Testis (tissue), 2 donors: ENCODE data around the gene MGA.

Experiments used
- POLR2A ChIP-seq: fragments of 450-650 bp; IDR thresholded peaks from one replicate; pipeline ENCODE4 v1.6.1; 2017; ENCODE audit warnings: antibody characterized with exemption, mild to moderate bottlenecking, moderate library complexity
- TF ChIP-seq, protein P1 (sequence below), 3 experiments: fragments of 450-650 bp in 2 of 3; fragments of 200-600 bp in 1 of 3; sonication (generic) in 1 of 3; IDR thresholded peaks; one replicate each; pipeline ENCODE4 v1.5.1; 2016 to 2019; ENCODE audit warnings: antibody characterized with exemption in 3 of 3, mild to moderate bottlenecking in 2 of 3, moderate library complexity in 1 of 3

DNA sequence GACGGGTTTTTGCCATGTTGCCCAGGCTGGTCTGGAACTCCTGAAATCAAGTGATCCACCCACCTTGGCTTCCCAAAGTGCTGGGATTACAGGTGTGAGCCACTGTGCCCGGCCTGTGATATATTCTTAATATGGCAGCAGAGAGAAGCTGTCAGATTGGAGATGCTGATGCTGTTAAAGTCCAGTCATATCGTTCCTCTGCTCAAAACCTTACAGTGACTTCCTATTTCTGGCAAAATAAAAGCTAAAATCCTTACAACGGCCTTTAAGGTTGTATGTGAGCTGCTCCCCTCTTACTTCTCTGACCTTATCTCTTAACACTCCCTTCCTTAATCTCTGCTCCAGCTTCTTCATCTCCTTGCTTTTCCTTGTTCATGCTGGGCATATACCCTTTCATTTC is 26.6 kb upstream of the MGA start:
- TF ChIP-seq, protein P1, sequence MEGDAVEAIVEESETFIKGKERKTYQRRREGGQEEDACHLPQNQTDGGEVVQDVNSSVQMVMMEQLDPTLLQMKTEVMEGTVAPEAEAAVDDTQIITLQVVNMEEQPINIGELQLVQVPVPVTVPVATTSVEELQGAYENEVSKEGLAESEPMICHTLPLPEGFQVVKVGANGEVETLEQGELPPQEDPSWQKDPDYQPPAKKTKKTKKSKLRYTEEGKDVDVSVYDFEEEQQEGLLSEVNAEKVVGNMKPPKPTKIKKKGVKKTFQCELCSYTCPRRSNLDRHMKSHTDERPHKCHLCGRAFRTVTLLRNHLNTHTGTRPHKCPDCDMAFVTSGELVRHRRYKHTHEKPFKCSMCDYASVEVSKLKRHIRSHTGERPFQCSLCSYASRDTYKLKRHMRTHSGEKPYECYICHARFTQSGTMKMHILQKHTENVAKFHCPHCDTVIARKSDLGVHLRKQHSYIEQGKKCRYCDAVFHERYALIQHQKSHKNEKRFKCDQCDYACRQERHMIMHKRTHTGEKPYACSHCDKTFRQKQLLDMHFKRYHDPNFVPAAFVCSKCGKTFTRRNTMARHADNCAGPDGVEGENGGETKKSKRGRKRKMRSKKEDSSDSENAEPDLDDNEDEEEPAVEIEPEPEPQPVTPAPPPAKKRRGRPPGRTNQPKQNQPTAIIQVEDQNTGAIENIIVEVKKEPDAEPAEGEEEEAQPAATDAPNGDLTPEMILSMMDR (IDR thresholded peaks at IDR 0.05): no peak
- no peak for TF ChIP-seq POLR2A
